Nephron progenitor cell (in vitro differentiated cells): ENCODE data around the gene KCNQ1OT1.

Experiments
- DNase-seq: peaks from one replicate; pipeline ENCODE4 v3.0.0; 2021
- H3K27ac Mint-ChIP-seq: 2 replicates; pipeline ENCODE4 v1.8.0; 2021; ENCODE audit warnings: mild to moderate bottlenecking, moderate library complexity, mixed read lengths
- H3K27me3 Mint-ChIP-seq: 2 replicates; pipeline ENCODE4 v1.8.0; 2021; ENCODE audit warnings: mild to moderate bottlenecking, low read depth, mixed read lengths; ENCODE audit not compliant: poor library complexity
- H3K36me3 Mint-ChIP-seq: 2 replicates; pipeline ENCODE4 v1.8.0; 2021; ENCODE audit warnings: low read depth, mixed read lengths
- H3K4me1 Mint-ChIP-seq: 2 replicates; pipeline ENCODE4 v1.8.0; 2021; ENCODE audit warnings: mixed read lengths
- H3K4me3 Mint-ChIP-seq: 2 replicates; pipeline ENCODE4 v1.8.0; 2021; ENCODE audit warnings: mild to moderate bottlenecking, moderate library complexity, mixed read lengths
- H3K9me3 Mint-ChIP-seq: 2 replicates; pipeline ENCODE4 v1.8.0; 2021; ENCODE audit warnings: mild to moderate bottlenecking, moderate library complexity, mixed read lengths
- TF ChIP-seq, protein P1 (sequence below): fragments of 200-600 bp; sonication (generic); IDR thresholded peaks from 2 replicates; pipeline ENCODE4 v1.5.0; 2021; ENCODE audit warnings: antibody characterized with exemption

Gene KCNQ1OT1

DNA sequence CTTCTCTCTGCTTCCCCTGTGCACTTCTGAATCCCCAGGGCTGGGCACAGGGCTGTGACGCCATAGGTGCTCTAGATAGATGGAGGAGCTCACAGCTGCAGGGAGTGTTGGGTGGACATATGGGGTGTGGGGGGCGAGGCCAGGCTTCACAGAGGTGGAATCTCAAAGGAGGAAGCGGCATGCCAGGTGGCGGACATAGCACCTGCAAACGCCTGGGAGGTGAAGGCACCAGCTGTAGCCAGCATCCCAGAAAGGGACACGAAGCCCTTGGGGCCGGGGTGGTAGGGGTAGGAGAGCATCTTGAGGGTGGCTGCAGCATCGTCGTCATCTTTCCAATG lies 14.6 kb upstream of the KCNQ1OT1 start:
- Mint-ChIP-seq H3K9me3 (peaks cover 21% of the 10 kb centered on the region), H3K27me3 (peaks cover 18% of the 10 kb centered on the region), H3K4me3 (no peak overlapping the region), H3K36me3 (peaks cover 4% of the 10 kb centered on the region), H3K4me1 (peaks cover 85% of the 10 kb centered on the region), H3K27ac (no peak overlapping the region)
- DNase-seq: no peak
- TF ChIP-seq, protein P1, sequence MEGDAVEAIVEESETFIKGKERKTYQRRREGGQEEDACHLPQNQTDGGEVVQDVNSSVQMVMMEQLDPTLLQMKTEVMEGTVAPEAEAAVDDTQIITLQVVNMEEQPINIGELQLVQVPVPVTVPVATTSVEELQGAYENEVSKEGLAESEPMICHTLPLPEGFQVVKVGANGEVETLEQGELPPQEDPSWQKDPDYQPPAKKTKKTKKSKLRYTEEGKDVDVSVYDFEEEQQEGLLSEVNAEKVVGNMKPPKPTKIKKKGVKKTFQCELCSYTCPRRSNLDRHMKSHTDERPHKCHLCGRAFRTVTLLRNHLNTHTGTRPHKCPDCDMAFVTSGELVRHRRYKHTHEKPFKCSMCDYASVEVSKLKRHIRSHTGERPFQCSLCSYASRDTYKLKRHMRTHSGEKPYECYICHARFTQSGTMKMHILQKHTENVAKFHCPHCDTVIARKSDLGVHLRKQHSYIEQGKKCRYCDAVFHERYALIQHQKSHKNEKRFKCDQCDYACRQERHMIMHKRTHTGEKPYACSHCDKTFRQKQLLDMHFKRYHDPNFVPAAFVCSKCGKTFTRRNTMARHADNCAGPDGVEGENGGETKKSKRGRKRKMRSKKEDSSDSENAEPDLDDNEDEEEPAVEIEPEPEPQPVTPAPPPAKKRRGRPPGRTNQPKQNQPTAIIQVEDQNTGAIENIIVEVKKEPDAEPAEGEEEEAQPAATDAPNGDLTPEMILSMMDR: no peak

DNA sequence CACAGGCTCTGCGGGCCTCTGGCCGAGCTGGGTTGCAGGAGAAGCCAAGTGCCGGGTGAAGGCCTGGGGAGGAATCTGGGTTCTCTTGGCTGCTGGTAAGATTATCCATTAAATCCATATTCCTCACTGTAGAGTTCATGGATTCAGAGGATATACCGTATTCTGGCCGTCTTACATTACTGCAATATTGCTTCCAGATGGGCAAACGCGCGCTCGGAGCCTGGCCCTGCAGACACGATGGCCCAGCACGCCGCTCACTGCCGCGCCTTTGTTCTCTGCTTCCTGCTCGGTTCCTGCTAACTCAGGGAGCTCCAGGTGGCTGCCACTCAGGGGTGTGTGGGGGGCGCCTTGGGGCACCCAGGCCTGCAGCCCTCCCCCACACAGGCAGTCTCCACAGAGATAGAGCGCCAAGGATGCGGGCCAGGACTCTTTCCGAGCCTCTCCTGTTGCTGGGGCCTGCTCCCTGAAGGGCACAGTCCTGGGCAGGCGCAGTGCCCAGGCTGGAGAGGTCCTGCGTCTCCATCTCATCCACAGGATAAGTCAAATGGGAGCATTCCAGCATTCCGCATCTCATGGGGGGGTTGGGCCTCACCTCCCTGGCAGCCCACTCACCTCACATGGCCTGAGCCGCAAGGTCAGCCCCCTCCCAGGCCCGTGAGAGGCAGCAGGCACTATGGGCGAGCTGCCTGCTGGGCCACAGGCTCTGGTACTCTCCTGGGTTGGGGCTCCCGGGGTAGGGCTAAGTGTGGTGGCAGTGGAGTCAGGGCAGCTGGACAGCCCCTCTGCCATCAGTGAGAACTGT lies 14.1 kb upstream of the KCNQ1OT1 start:
- Mint-ChIP-seq H3K27me3 (peaks cover 19% of the 10 kb centered on the region), H3K4me1 (peaks cover 83% of the 10 kb centered on the region), H3K9me3 (peaks cover 21% of the 10 kb centered on the region), H3K36me3 (peaks cover 4% of the 10 kb centered on the region), H3K4me3 (no peak overlapping the region), H3K27ac (no peak overlapping the region)
- TF ChIP-seq, protein P1: no peak
- DNase-seq: no peak

DNA sequence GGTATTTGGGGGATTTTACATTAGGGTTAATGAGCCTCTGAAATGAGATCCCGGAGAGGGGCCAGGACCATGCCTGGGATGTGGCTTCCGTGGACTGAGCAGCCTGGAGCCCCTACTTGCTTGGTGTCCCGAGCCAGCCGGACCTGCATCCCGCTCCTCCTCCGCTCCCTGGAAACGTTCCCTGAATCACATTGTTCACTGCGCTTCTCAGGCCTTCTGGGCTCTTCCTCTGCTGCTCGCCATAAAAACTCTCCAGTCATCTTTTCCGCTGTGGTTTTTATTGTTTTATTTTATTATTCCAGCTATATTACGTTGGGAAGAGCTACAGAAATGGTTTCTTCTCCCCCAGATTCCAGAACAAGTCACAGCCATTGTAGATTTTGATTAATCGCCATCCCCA lies 13.3 kb upstream of the KCNQ1OT1 start:
- H3K36me3 Mint-ChIP-seq: peaks cover 4% of the 10 kb centered on the region
- DNase-seq: no peak
- peaks cover 83% of the 10 kb centered on the region for H3K4me1 Mint-ChIP-seq
- H3K9me3 Mint-ChIP-seq: peaks cover 21% of the 10 kb centered on the region
- TF ChIP-seq, protein P1: no peak
- no peak overlapping the region for H3K27ac Mint-ChIP-seq
- H3K27me3 Mint-ChIP-seq: peaks cover 19% of the 10 kb centered on the region
- H3K4me3 Mint-ChIP-seq: no peak overlapping the region

GRCh38 chr11:2711161-2711560 lies 11.4 kb upstream of the KCNQ1OT1 start:
- Mint-ChIP-seq H3K36me3 (peaks cover 4% of the 10 kb centered on the region), H3K27ac (no peak overlapping the region), H3K27me3 (peaks cover 16% of the 10 kb centered on the region), H3K9me3 (peaks cover 21% of the 10 kb centered on the region), H3K4me1 (peaks cover 67% of the 10 kb centered on the region), H3K4me3 (no peak overlapping the region)
- DNase-seq: no peak
- TF ChIP-seq, protein P1: no peak

DNA sequence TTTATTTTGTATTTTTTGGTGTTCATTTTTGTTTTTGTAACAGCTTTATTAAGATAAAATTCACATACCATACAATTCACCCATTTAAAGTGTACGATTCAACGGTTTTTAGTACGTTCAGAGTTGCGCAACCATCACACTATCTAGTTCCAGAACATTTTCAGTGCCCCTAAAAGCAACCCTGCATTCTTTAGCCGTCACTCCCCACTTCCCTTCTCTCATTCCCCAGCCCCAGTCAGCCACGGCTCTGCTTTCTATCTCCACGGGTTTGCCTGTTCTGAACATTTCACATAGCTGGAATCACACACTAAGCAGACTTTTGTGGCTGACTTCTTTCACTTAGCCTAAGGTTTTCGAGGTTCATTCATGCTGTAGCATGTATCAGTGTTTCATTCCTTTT lies 9.6 kb upstream of the KCNQ1OT1 start:
- Mint-ChIP-seq H3K36me3 (peaks cover 4% of the 10 kb centered on the region), H3K4me3 (peak overlapping the region; percentile 1)

More for the DNA sequence above, 9.6 kb upstream of the KCNQ1OT1 start:
- Mint-ChIP-seq H3K4me1 (peaks cover 61% of the 10 kb centered on the region), H3K27ac (no peak overlapping the region), H3K9me3 (peaks cover 25% of the 10 kb centered on the region), H3K27me3 (peaks cover 13% of the 10 kb centered on the region)
- DNase-seq: no peak
- TF ChIP-seq, protein P1: no peak
